Measurements from ENCODE around the gene IQCH. TPM values are rescaled to one million over a fixed set of nuclear protein-coding genes. Genes with fewer than 3 reads are reported as not detected.

IQCH gene
- total RNA-seq, 2 experiments from 2014 or later, result 1.2 to 2.2 TPM

DNA sequence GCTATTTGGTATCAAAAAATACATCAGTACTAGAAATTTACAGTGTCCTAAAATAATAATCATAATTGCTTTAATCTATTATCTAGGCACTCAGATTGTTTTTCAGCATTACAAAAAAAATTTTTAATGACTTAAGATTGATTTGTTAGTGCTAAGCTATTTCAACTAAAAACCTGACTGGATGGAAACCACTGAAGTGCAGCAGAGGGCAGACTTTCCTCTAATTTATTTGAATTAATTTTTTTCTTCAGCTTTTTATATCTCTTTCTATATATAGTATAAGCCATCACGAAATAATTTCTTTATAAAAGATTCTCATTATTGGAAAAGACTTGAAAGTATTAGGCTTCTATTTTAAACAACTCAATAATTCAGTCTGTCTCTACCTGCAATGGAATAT lies 131.4 kb downstream of the IQCH start:
- POLR2A ChIA-PET, result no interaction called here
- H3K27ac Mint-ChIP-seq, result no peak overlapping the region
- no peaks in the 10 kb centered on the region for H3K9me3 Mint-ChIP-seq
- DNase-seq, result no peak
- peaks cover 2% of the 10 kb centered on the region for H3K4me1 Mint-ChIP-seq
- ATAC-seq (ENCODE audit: low read depth), result no peak
- peaks cover 17% of the 10 kb centered on the region for H3K27me3 Mint-ChIP-seq
- H3K36me3 Mint-ChIP-seq, result no peaks in the 10 kb centered on the region
- no peak overlapping the region for H3K4me3 Mint-ChIP-seq

GRCh38 chr15:67386947-67387346 lies 132.4 kb downstream of the IQCH start:
- no peak for DNase-seq
- ATAC-seq (ENCODE audit: low read depth), result no peak
- peaks cover 17% of the 10 kb centered on the region for H3K27me3 Mint-ChIP-seq
- H3K27ac Mint-ChIP-seq, result no peak overlapping the region
- no peaks in the 10 kb centered on the region for H3K9me3 Mint-ChIP-seq
- no peaks in the 10 kb centered on the region for H3K36me3 Mint-ChIP-seq
- H3K4me1 Mint-ChIP-seq, result peaks cover 2% of the 10 kb centered on the region
- POLR2A ChIA-PET, result no interaction called here
- H3K4me3 Mint-ChIP-seq, result no peak overlapping the region

- ATAC-seq (ENCODE audit: low read depth), result no peak
- no peaks in the 10 kb centered on the region for H3K9me3 Mint-ChIP-seq
- no peak overlapping the region for H3K27ac Mint-ChIP-seq
- no peaks in the 10 kb centered on the region for H3K36me3 Mint-ChIP-seq
- no peak for DNase-seq
- H3K4me1 Mint-ChIP-seq, result no peaks in the 10 kb centered on the region
- POLR2A ChIA-PET, result interaction anchor here (0.6 kb wide), 1 partner anchor 15 kb away, joined by 6 read pairs; no protein-coding TSS in a partner anchor
- no peak overlapping the region for H3K4me3 Mint-ChIP-seq
- peaks cover 18% of the 10 kb centered on the region for H3K27me3 Mint-ChIP-seq
Observed at GRCh38 chr15:67389975-67390374, 135.4 kb downstream of the IQCH start.

GRCh38 chr15:67394873-67395639 lies 140.5 kb downstream of the IQCH start:
- H3K4me1 Mint-ChIP-seq, result no peaks in the 10 kb centered on the region
- no peak overlapping the region for H3K27ac Mint-ChIP-seq
- ATAC-seq (ENCODE audit: low read depth) (no peak), DNase-seq (no peak)
- H3K4me3 Mint-ChIP-seq, result no peak overlapping the region
- H3K36me3 Mint-ChIP-seq, result no peaks in the 10 kb centered on the region
- H3K9me3 Mint-ChIP-seq, result no peaks in the 10 kb centered on the region
- POLR2A ChIA-PET, result no interaction called here
- peaks cover 9% of the 10 kb centered on the region for H3K27me3 Mint-ChIP-seq

DNA sequence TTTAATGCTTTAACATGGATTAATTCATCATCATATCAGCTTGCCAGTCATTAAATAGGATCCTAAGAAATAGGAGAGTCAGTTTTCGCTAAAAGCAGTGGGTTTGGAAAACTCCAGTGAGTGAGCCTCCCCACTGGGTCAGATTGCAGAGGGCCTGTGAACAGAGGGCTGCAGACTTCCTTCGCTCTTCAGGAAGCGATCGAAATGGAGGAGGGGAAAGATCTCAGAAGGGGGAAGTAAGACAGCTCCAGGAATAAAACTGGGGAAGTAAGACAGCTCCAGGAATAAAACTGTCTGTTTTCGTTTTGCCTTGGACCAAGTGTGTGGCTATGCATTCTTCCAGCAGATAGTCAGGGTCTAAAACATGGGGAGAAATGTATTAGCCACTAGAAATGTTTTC lies 141.5 kb downstream of the IQCH start:
- peaks cover 9% of the 10 kb centered on the region for H3K27me3 Mint-ChIP-seq
- H3K36me3 Mint-ChIP-seq, result no peaks in the 10 kb centered on the region
- H3K27ac Mint-ChIP-seq, result no peak overlapping the region
- DNase-seq (no peak), ATAC-seq (ENCODE audit: low read depth) (no peak)
- H3K9me3 Mint-ChIP-seq, result no peaks in the 10 kb centered on the region
- H3K4me3 Mint-ChIP-seq, result no peak overlapping the region
- no peaks in the 10 kb centered on the region for H3K4me1 Mint-ChIP-seq
- POLR2A ChIA-PET, result no interaction called here

DNA sequence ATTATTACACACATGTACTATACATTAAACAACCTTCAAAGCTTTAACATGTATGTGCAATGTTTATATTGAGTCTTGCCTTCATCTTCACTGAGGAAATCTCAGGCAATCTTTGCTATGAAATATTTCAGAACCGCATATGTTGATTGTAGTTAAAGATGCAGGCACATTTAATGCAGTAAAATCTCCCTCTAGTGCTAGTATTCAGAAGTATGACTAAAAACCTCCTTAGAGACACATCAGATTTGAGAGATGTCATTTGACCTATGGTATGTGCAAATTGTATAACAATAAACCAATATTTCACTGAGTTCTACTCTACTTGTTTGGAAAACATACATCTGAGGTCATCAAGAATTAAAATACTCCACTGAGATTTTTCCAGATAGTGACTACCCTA lies 142.6 kb downstream of the IQCH start:
- Mint-ChIP-seq H3K9me3 (no peaks in the 10 kb centered on the region), H3K27me3 (peaks cover 9% of the 10 kb centered on the region), H3K4me1 (no peaks in the 10 kb centered on the region), H3K27ac (no peak overlapping the region), H3K4me3 (no peak overlapping the region), H3K36me3 (no peaks in the 10 kb centered on the region)
- POLR2A ChIA-PET, result no interaction called here
- ATAC-seq (ENCODE audit: low read depth) (no peak), DNase-seq (no peak)

DNA sequence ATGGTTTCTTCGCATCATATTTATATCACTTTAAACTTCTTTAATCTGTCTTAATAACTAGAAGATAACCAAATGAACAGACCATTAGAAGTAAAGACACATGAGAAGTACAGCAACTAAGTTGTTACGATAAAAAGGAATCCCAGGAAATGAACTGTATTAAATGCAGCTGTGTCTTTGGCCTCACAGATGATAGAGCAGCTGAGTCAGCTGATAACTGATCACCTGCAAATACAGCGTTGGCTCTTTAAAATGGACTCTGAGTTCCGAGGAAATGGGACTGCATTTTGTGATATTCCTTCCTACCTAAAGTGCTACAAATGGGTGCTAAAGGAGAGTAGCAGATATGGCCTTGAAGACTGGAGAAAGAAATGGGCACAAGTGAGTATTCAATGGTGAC lies 145.3 kb downstream of the IQCH start:
- Mint-ChIP-seq H3K27me3 (peaks cover 5% of the 10 kb centered on the region), H3K4me3 (no peak overlapping the region), H3K4me1 (no peaks in the 10 kb centered on the region), H3K36me3 (no peaks in the 10 kb centered on the region), H3K9me3 (no peaks in the 10 kb centered on the region), H3K27ac (no peak overlapping the region)
- POLR2A ChIA-PET, result no interaction called here
- ATAC-seq (ENCODE audit: low read depth), result no peak
- no peak for DNase-seq

DNA sequence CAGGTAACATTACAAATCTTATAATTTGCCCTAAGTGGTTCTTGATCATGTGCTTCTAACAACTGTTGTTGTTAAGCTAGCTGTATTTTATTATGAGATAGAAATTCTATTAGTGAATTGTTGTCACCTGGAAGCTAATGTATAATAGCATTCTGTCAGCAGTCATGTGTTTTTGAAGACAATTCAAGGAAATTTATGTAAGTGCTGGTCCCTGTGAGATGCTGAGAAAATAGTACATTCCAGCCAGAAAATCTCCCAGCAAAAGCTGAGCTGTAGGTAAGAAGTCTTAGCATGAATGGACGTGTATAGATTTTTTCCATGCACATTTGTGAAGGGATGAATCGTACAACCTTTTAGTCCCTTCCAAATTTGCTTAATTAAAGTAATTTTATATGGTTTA lies 146.3 kb downstream of the IQCH start:
- POLR2A ChIA-PET, result no interaction called here
- DNase-seq (no peak), ATAC-seq (ENCODE audit: low read depth) (no peak)
- Mint-ChIP-seq H3K4me1 (no peaks in the 10 kb centered on the region), H3K36me3 (no peaks in the 10 kb centered on the region), H3K27me3 (peaks cover 5% of the 10 kb centered on the region), H3K4me3 (no peak overlapping the region), H3K9me3 (no peaks in the 10 kb centered on the region), H3K27ac (no peak overlapping the region)

DNA sequence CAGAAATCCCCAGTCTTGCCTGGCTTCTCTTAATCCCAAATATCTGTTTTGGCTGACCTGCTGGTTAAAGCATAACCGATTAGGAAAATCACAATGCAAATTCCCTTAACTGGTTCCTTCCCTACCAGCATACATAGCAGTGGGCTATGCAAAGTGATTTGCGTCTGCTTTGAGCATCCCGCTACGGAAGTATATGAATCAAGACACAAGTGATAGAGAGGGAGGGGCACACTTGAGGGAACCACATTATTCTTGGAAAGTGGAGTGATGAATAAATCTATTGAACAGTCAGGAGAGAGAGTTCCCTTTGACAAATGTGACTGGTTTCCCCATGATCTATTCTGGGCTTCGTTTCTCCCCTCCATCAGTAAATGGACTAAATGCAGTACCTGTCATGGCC lies 146.8 kb downstream of the IQCH start:
- ATAC-seq (ENCODE audit: low read depth) (no peak), DNase-seq (no peak)
- Mint-ChIP-seq H3K27me3 (peaks cover 2% of the 10 kb centered on the region), H3K27ac (no peak overlapping the region), H3K4me3 (no peak overlapping the region), H3K4me1 (no peaks in the 10 kb centered on the region), H3K36me3 (no peaks in the 10 kb centered on the region), H3K9me3 (no peaks in the 10 kb centered on the region)
- POLR2A ChIA-PET, result no interaction called here

GRCh38 chr15:67403428-67404154 lies 149.0 kb downstream of the IQCH start:
- no peak for ATAC-seq (ENCODE audit: low read depth)
- Mint-ChIP-seq H3K9me3 (no peaks in the 10 kb centered on the region), H3K4me1 (no peaks in the 10 kb centered on the region), H3K27ac (no peak overlapping the region), H3K4me3 (no peak overlapping the region), H3K36me3 (no peaks in the 10 kb centered on the region), H3K27me3 (no peaks in the 10 kb centered on the region)
- no peak for DNase-seq
- POLR2A ChIA-PET, result no interaction called here

GRCh38 chr15:67405208-67406191 lies 150.9 kb downstream of the IQCH start:
- DNase-seq (no peak), ATAC-seq (ENCODE audit: low read depth) (no peak)
- H3K27ac Mint-ChIP-seq, result no peak overlapping the region
- no peaks in the 10 kb centered on the region for H3K27me3 Mint-ChIP-seq
- POLR2A ChIA-PET, result no interaction called here
- H3K4me3 Mint-ChIP-seq, result no peak overlapping the region
- H3K36me3 Mint-ChIP-seq, result peaks cover 2% of the 10 kb centered on the region
- H3K4me1 Mint-ChIP-seq, result peaks cover 6% of the 10 kb centered on the region
- no peaks in the 10 kb centered on the region for H3K9me3 Mint-ChIP-seq

GRCh38 chr15:67406257-67406861 lies 151.8 kb downstream of the IQCH start:
- H3K27me3 Mint-ChIP-seq, result no peaks in the 10 kb centered on the region
- peaks cover 3% of the 10 kb centered on the region for H3K36me3 Mint-ChIP-seq
- peaks cover 6% of the 10 kb centered on the region for H3K4me1 Mint-ChIP-seq
- ATAC-seq (ENCODE audit: low read depth), result no peak
- no peak overlapping the region for H3K4me3 Mint-ChIP-seq
- POLR2A ChIA-PET, result no interaction called here
- no peaks in the 10 kb centered on the region for H3K9me3 Mint-ChIP-seq
- no peak for DNase-seq
- H3K27ac Mint-ChIP-seq, result no peak overlapping the region

GRCh38 chr15:67407786-67408185 lies 153.2 kb downstream of the IQCH start:
- DNase-seq (no peak), ATAC-seq (ENCODE audit: low read depth) (no peak)
- POLR2A ChIA-PET, result no interaction called here
- Mint-ChIP-seq H3K27me3 (no peaks in the 10 kb centered on the region), H3K9me3 (peaks cover 2% of the 10 kb centered on the region), H3K27ac (no peak overlapping the region), H3K36me3 (peaks cover 3% of the 10 kb centered on the region), H3K4me1 (peaks cover 6% of the 10 kb centered on the region), H3K4me3 (no peak overlapping the region)
